GM19035 (cell line): ENCODE measurements around the gene MRPL3.

ENCODE experiments used
- ATAC-seq: cut with Tn5 transposase; IDR thresholded peaks from one replicate; pipeline ENCODE4 v1.9.1; 2021; ENCODE audit not compliant: unreplicated experiment

MRPL3 gene

DNA sequence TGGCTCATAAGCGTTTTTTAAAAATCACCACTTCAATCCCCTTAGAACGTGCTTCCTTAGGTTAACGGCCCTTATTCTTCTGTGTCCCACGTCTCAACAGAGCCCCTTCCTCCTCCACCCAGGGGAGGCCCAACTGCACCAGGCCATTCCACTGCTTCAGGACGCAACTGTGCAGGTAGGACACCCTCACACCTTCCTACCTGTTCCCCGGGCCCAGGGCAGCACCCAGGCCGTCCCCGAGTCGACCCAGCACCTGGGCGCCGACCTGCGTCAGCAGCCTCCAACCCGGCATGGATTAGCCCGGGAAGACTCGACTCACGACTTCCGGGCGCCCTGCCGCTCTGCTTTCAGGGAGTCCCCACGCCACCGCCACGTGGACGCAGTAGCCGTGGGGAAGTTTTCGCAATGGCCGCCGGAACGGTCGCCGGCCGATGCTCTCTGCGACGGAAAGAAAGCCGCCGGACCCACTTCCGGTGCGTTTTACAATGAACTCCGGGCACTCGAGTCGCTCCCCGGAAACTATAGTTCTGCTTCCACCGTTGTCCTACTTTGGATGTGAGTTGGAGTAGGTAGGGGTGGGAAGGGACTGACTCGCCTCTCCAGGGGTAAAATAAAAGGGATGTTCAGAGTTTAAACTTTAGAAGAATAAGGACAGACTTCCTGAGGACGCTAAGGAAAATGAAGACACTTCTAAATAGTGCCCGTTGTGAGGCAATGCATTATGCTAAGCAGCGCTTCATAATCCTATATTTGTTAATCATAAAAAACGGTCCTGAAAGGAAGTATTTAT, at the start of gene MRPL3:
Gene MRPL3, minus strand, starts transcription at position 442 of the 790 bp plus-strand sequence. Its CDS starts 150 bp downstream, at position 292.
- ATAC-seq: peak; percentile 98

DNA sequence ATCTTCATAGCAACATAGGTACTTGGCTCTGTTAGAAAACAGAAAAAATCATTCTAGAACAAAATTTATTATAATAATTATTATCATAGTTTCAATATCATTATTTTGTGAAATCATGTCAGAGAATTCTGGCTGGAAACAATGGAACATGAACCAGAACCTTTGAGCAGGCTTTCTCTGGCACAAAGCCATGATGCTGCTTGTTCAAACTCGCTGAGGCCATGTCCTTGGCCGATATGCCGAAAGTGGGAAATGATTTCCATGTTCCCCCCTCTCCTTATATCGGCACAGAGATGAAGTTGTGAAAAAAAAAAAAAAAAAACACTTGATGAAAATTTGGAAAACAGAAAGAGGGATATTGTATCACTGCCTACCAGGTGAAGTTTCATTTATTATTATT, 49.0 kb upstream of the MRPL3 start:
- no peak for ATAC-seq

- no peak for ATAC-seq
Observed at GRCh38 chr3:131550562-131551465, 48.0 kb upstream of the MRPL3 start.

- ATAC-seq: no peak
Observed at GRCh38 chr3:131549340-131549739, 46.6 kb upstream of the MRPL3 start.

DNA sequence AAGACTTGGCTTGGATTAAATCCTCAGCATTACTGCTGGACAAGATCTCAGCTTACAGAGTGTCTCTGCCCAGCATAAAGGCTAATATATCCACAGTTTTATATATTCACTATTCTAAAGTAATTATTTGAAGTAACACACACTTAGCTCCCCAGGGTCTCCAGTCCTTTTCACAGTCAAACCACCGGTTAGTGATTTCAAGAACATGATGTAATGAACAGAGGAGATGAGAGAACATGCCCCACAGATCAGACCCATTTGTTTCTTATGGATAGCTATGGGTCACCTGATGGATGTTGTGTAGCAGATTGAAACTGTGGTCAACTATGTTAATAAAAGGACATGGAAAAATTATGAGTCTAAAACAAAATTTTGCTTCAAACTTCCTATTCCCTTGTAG, 44.8 kb upstream of the MRPL3 start:
- no peak for ATAC-seq

GRCh38 chr3:131546441-131546840, 43.7 kb upstream of the MRPL3 start:
- ATAC-seq: no peak

DNA sequence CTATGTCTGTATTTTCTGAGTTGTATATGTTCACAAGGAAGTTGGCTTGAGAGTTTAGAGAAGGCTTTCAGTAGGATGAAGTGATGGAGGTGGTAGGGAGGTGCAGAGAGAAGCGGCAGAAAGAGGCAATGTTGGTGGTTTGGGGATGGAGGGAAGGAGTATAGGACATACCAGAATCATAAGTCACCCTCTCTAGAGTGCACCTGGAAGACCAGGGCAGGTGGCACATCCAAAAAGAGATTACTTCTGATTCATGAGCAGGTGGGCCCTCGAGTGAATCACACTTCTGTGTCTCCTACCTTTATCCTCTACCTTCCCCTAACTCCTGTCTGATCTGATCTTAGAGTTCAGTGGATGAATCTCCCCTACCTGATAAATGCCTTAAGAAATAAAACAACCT, 41.8 kb upstream of the MRPL3 start:
- no peak for ATAC-seq

GRCh38 chr3:131543714-131544113, 40.9 kb upstream of the MRPL3 start:
- no peak for ATAC-seq

- ATAC-seq: no peak
Observed at GRCh38 chr3:131541288-131541687, 38.5 kb upstream of the MRPL3 start.

- no peak for ATAC-seq
Observed at GRCh38 chr3:131540821-131541220, 38.0 kb upstream of the MRPL3 start.

DNA sequence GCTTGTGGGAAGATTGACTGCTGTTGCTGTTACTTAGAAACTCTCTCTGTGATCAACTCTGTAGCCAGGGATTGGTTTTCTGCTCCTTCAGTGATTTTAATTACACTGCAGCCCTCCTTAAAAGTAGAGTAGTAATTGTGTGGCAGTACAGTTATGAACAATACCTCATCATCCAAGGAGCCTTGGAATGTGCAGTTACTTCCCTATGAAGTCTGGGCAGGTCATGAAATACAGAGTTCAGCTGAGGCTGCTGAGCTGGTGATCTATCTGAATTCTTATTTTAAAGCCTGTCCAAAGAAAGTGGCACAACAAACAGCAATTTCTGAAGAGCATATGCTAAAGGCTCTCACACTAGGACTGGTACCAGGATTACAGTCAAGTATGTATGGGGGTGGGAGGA, 37.4 kb upstream of the MRPL3 start:
- no peak for ATAC-seq

- no peak for ATAC-seq
Observed at GRCh38 chr3:131538968-131539367, 36.2 kb upstream of the MRPL3 start.

GRCh38 chr3:131537531-131537930, 34.8 kb upstream of the MRPL3 start:
- ATAC-seq: no peak

DNA sequence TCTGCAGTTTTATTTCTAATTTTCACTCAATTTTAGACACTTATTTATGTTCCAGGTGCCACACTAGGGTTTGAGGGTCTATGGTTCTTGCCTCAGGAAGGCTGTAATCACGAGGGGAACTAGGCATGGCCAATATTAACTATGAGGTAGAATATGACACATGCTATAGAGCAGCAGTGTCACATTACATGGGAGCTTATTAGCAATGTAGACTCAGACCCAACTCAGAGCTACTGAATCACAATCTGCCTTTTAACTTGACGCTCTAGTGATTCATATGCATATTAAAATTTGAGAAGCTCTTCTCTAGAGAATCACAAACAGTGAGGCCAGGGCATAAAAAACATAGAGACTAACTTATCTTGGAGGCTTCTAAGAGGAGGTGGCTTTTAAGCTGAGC, 32.8 kb upstream of the MRPL3 start:
- no peak for ATAC-seq

- ATAC-seq: no peak
Observed at GRCh38 chr3:131535131-131535530, 32.4 kb upstream of the MRPL3 start.

DNA sequence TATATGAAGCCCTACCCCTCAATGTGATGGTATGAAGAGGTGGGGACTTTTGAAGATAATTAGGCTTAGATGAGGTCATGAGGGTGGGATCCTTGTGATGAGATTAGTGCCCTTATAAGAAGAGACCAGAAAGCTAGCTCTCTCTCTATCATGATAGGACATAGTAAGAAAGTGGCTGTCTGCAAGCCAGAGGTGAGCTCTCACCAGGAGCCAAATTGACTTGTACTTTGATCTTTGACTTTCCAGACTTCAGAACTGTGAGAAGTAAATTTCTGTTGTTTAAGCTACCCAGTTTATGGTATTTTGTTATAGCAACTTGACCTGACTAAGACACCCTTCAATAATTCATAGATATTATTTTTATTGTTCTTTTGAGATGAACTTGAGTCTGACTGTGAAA, 29.9 kb upstream of the MRPL3 start:
- ATAC-seq: no peak

DNA sequence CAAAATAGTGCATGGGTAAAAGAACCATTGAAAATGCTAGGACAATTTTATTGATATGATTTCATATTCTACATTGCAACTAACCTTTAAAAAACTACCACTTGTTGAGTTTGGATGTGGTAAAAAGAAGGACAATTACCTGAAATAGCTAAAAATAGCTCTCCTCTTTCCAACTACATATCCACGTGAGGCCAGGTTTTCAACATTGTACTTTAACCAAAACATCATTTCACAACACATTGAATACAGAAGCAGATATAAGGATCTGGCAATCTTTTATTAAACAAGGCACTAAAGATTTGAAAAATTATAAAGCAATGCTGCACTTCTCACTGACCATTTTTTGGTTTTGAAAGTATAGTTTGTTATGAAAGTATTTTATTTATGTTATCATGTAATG, 28.1 kb upstream of the MRPL3 start:
- no peak for ATAC-seq

- ATAC-seq: no peak
Observed at GRCh38 chr3:131530388-131530787, 27.6 kb upstream of the MRPL3 start.

GRCh38 chr3:131526801-131527347, 24.1 kb upstream of the MRPL3 start:
- no peak for ATAC-seq

DNA sequence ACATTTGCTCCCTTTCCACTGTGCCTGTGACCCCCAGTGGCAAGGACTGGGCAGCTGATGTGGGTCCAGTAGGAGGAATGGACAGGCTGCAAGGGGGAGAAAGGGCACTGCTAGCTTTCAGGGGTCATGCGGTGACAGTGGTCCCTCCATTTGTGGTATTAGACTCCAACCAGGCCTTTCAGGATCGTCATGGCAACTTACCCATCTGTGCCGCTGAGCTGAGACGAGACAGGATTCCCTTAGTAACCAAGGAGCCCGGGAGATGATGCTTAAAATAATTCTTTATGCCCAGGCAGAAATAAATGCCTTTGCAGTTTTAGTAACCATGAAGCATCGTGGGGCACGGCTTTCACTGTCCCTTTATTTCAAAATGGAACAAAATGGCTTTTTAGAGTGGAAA, 15.9 kb upstream of the MRPL3 start:
- no peak for ATAC-seq

DNA sequence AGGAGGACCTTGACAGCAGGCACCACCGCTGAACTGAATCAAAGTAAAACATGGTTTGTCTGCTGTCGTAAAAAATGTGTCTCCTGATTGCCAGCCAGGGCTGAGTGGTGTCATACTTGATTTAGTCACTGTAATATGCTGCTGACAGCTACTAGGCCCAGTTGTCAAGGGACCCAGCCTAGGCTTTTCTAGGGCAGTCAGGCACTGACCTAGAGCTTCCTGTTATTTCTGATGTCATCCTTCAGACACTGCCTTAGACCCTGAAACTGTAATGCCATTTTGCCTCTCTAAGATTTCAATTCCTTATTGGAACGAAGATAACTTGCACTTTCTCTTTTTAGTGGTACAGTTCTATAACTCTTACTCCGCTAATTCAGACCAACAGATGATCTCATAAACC, 2.6 kb upstream of the MRPL3 start:
- ATAC-seq: no peak

GRCh38 chr3:131503320-131503635, 507 bp upstream of the MRPL3 start:
- peak; percentile 4 for ATAC-seq
